HL-60 (cell line): Measurements from ENCODE around the gene SFXN5.
A peak's percentile ranks its signal among the peaks of the same experiment; 100 is the strongest.
"Not testable (repeated sequence)": the region's sequence is repeated elsewhere in the genome, so short reads cannot be mapped to it uniquely, and the experiment has no call there.

Experiments
- DNase-seq, 2 experiments: peaks; one replicate each; pipeline ENCODE4 v3.0.0-alpha.2; 2010 to 2020; ENCODE audit warnings: low read depth in 1 of 2, low spot score in 1 of 2
- H3K27ac ChIP-seq: fragments of 250-450 bp; sonication (Bioruptor Pico); replicated peaks from 2 replicates; pipeline ENCODE4 v1.5.1; 2020; ENCODE audit warnings: mild to moderate bottlenecking, moderate library complexity
- H3K27me3 ChIP-seq: fragments of 250-450 bp; sonication (Bioruptor Pico); 2 replicates; pipeline ENCODE4 v1.5.1; 2021; ENCODE audit warnings: mild to moderate bottlenecking, moderate library complexity; ENCODE audit not compliant: insufficient read depth, poor library complexity, severe bottlenecking
- H3K4me3 ChIP-seq: replicated peaks from 2 replicates; pipeline ENCODE4 v1.5.1; 2011; ENCODE audit warnings: mild to moderate bottlenecking, control low read depth, low read length; ENCODE audit not compliant: insufficient read depth
- GABPA ChIP-seq: IDR thresholded peaks from 2 replicates; pipeline ENCODE4 v1.6.1; 2012; ENCODE audit warnings: low read depth
- POLR2AphosphoS5 ChIP-seq: IDR thresholded peaks from 2 replicates; pipeline ENCODE4 v1.6.1; 2012; ENCODE audit warnings: low read depth
- REST ChIP-seq: IDR thresholded peaks from 2 replicates; pipeline ENCODE4 v1.6.1; 2012; ENCODE audit warnings: low read depth; ENCODE audit not compliant: insufficient replicate concordance
- SPI1 ChIP-seq: IDR thresholded peaks from 2 replicates; pipeline ENCODE4 v1.6.1; 2012; ENCODE audit warnings: low read depth, mild to moderate bottlenecking, borderline replicate concordance
- long read RNA-seq: library from polyadenylated mRNA; unstranded; transcript quantifications from one replicate; pipeline ENCODE4 v2.0.0, GENCODE V29; 2020
- TF ChIP-seq, protein P1 (sequence below): IDR thresholded peaks from one replicate; pipeline ENCODE4 v1.5.1; 2011; ENCODE audit warnings: low read length, control low read depth, inconsistent platforms; ENCODE audit not compliant: insufficient read depth

Gene SFXN5
- long read RNA-seq, partial matches to known transcripts: 0 of 7 reads
- long read RNA-seq, other reads (novel, unspliced or antisense): 7 of 7 reads

GRCh38 chr2:73071360-73072128, at the start of gene SFXN5:
TSS of gene SFXN5 (minus strand) at chr2:73071712. CDS start at chr2:73071705, 7 bp downstream.
- TF ChIP-seq, protein P1, sequence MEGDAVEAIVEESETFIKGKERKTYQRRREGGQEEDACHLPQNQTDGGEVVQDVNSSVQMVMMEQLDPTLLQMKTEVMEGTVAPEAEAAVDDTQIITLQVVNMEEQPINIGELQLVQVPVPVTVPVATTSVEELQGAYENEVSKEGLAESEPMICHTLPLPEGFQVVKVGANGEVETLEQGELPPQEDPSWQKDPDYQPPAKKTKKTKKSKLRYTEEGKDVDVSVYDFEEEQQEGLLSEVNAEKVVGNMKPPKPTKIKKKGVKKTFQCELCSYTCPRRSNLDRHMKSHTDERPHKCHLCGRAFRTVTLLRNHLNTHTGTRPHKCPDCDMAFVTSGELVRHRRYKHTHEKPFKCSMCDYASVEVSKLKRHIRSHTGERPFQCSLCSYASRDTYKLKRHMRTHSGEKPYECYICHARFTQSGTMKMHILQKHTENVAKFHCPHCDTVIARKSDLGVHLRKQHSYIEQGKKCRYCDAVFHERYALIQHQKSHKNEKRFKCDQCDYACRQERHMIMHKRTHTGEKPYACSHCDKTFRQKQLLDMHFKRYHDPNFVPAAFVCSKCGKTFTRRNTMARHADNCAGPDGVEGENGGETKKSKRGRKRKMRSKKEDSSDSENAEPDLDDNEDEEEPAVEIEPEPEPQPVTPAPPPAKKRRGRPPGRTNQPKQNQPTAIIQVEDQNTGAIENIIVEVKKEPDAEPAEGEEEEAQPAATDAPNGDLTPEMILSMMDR: no peak
- TF ChIP-seq POLR2AphosphoS5: no peak; the same call in 1 of the 2 replicates
- TF ChIP-seq REST: no peak
- no peak for TF ChIP-seq SPI1
- no peak for TF ChIP-seq GABPA
- H3K4me3 ChIP-seq: peak within 1 kb of the TSS; percentile 78
- H3K27me3 ChIP-seq: no peaks in the 10 kb centered on the region
- DNase-seq: peak; percentile 78 to 96
- peak within 1 kb of the TSS; percentile 95 for H3K27ac ChIP-seq

- peaks cover 30% of the 10 kb centered on the region for H3K27me3 ChIP-seq
- not testable (repeated sequence) for H3K27ac ChIP-seq, DNase-seq, H3K4me3 ChIP-seq
Measured at GRCh38 chr2:73119611-73120239, 48.2 kb upstream of the SFXN5 start.

DNA sequence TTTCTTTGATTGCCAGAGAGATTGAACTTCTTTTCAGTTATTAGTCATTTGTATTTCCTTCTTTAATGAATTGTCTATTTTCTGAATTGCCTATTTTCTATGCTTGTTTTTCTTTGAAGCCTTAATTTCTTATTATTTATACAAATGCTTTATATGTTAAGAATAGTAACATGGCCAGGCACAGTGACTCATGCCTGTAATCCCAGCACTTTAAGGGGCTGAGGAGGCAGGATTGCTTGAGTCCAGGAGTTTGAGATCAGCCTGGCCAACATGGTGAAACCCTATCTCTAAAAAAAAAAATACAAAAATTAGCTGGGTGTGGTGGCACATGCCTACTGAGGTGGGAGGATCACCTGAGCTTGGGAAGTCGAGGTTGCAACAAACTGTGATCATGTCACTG, 45.9 kb upstream of the SFXN5 start:
- peaks cover 37% of the 10 kb centered on the region for H3K27me3 ChIP-seq
- TF ChIP-seq GABPA (no peak), POLR2AphosphoS5 (no peak), REST (no peak), SPI1 (no peak)
- TF ChIP-seq, protein P1: no peak
- no peak for DNase-seq
- H3K27ac ChIP-seq: no peak overlapping the region
- H3K4me3 ChIP-seq: no peak overlapping the region

DNA sequence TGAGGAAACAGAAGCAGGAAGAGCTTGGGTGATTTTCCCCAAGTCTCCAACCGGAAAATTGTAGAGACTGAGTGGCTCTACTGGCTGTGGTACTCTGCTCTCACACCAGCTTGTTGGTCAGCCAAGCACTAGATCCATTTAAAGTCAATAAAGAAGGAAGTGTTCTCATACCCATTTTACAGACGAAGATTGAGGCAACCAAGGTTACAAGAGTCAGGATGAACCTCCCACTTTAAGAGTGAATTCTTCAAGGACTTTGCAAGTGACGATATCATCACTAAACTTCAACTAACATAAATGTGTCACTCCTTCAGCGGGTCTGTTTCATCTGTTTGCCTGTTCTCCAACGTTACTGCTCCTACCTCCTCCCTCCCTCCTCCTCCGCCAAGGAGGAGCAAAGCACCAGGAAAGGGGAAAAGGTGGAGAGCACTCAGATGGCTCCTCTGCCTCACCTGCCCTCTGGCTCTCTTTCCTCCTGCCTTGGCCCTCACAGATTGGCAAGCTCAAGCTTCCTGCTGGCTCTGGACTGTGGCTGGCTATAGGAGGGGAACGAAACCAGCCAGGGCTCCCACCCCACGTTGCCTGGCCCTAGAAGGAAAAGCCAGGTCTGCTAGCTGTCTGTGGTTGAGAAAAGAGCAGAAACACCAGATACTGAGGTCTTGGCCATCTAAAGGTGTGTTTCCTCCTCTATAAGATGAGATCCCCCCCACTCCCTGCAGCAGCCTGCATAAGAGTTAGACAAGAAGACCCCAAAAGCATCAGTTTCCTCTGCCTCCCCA, 44.9 kb upstream of the SFXN5 start:
- peaks cover 39% of the 10 kb centered on the region for H3K27me3 ChIP-seq
- H3K27ac ChIP-seq: no peak overlapping the region
- TF ChIP-seq SPI1 (no peak), POLR2AphosphoS5 (no peak), GABPA (no peak), REST (no peak)
- TF ChIP-seq, protein P1: no peak
- DNase-seq: no peak
- no peak overlapping the region for H3K4me3 ChIP-seq
